H1 (cell line): ENCODE data around the gene MAP6.

ENCODE experiments used
- BCL11A ChIP-seq, 2 experiments: IDR thresholded peaks; one replicate each; pipeline ENCODE4 v1.6.1; 2011; ENCODE audit warnings: low read depth in 2 of 2, low read length in 2 of 2, mild to moderate bottlenecking in 2 of 2
- CBX5 ChIP-seq: fragments of 300-800, 300-1000 bp; sonication (generic); IDR thresholded peaks from 2 replicates; pipeline ENCODE4 v1.7.1; 2016; ENCODE audit warnings: antibody characterized with exemption, low read length, low read depth
- CREB1 ChIP-seq: IDR thresholded peaks from 2 replicates; pipeline ENCODE4 v1.6.1; 2012; ENCODE audit warnings: inconsistent platforms
- GABPA ChIP-seq: IDR thresholded peaks from 2 replicates; pipeline ENCODE4 v1.6.1; 2011; ENCODE audit warnings: mild to moderate bottlenecking, low read length, moderate library complexity, borderline replicate concordance; ENCODE audit not compliant: insufficient read depth
- JUN ChIP-seq: IDR thresholded peaks from 2 replicates; pipeline ENCODE4 v1.6.1; 2011; ENCODE audit warnings: low read depth, mild to moderate bottlenecking, improper control_type of control experiment, low read length
- POLR2A ChIP-seq, 2 experiments: IDR thresholded peaks; 1 replicate in 1 of 2; 2 replicates in 1 of 2; pipeline ENCODE4 v1.6.1; 2011; ENCODE audit warnings: low read depth in 2 of 2, low read length in 2 of 2, mild to moderate bottlenecking in 2 of 2; ENCODE audit errors: control extremely low read depth in 1 of 2
- POLR2AphosphoS5 ChIP-seq: IDR thresholded peaks from 2 replicates; pipeline ENCODE4 v1.6.1; 2011; ENCODE audit warnings: low read depth, low read length
- RAD21 ChIP-seq, 2 experiments: IDR thresholded peaks in 1 of 2; conservative IDR thresholded peaks in 1 of 2; 2 replicates each; pipeline ENCODE4 v1.6.1; 2011; ENCODE audit warnings: low read depth in 2 of 2, low read length in 2 of 2, improper control_type of control experiment in 1 of 2, inconsistent platforms in 1 of 2, mild to moderate bottlenecking in 1 of 2, moderate library complexity in 1 of 2
- SIN3A ChIP-seq, 2 experiments: IDR thresholded peaks in 1 of 2; conservative IDR thresholded peaks in 1 of 2; 2 replicates each; pipeline ENCODE4 v1.6.1; 2011 to 2012; ENCODE audit warnings: low read length in 2 of 2, improper control_type of control experiment in 1 of 2, low read depth in 1 of 2, mild to moderate bottlenecking in 1 of 2
- SP1 ChIP-seq: IDR thresholded peaks from 2 replicates; pipeline ENCODE4 v1.6.1; 2011; ENCODE audit warnings: low read depth, low read length
- ZNF274 ChIP-seq: IDR thresholded peaks from 2 replicates; pipeline ENCODE4 v1.7.0; 2012; ENCODE audit warnings: low read length, borderline replicate concordance; ENCODE audit errors: extremely low read depth
- TF ChIP-seq, protein P1 (sequence below), 3 experiments: IDR thresholded peaks; 1 replicate in 2 of 3; 2 replicates in 1 of 3; pipeline versions ENCODE4 v1.5.1 to v1.6.1; 2011; ENCODE audit warnings: low read length in 3 of 3, mild to moderate bottlenecking in 3 of 3, inconsistent platforms in 2 of 3, low read depth in 1 of 3, moderate library complexity in 1 of 3; ENCODE audit not compliant: insufficient read depth in 1 of 3; ENCODE audit errors: control extremely low read depth in 1 of 3
- TF ChIP-seq, protein P2 (sequence below): IDR thresholded peaks from 2 replicates; pipeline ENCODE4 v1.6.1; 2012; ENCODE audit warnings: inconsistent platforms
- TF ChIP-seq, protein P3 (sequence below): IDR thresholded peaks from 2 replicates; pipeline ENCODE4 v1.6.1; 2012; ENCODE audit warnings: low read length, inconsistent platforms

DNA sequence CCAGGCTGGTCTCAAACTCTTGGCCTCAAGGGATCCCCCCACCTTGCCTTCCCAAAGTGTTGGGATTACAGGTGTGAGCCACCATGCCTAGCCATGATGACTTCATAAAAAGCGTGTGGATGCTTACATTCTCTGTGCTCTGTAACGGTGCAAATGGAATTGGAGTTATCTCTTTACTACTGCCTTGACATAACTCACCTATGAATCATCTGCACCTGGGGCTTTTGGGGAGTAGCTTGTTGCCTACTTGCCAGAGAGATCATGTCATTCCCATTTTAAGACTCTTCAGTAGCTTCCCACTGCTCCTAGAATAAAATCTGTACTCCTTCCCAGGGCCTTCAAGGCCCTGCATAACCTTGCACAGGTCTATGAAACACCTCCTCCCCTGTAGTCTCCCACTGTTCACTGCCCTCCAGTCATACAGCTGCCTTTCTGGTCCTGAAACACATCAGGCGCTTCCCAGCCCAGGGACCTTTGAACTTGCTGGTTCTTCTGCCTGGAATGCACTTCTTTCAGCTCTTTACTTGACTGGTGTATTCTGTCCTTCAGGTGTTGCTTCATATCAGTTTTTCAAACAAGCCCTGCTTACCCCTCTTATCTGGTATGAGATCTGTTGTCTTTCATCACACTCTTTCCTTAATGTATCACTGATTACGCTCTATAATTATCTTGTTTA, 29.2 kb upstream of the MAP6 start:
- no peak for TF ChIP-seq RAD21 (IDR thresholded peaks at IDR 0.05 in 1 of 2, conservative IDR thresholded peaks at IDR 0.05 in 1 of 2; ENCODE audit: low read depth in 2 of 2, low read length in 2 of 2)
- no peak for TF ChIP-seq SP1
- no peak for TF ChIP-seq POLR2AphosphoS5
- TF ChIP-seq, protein P1, sequence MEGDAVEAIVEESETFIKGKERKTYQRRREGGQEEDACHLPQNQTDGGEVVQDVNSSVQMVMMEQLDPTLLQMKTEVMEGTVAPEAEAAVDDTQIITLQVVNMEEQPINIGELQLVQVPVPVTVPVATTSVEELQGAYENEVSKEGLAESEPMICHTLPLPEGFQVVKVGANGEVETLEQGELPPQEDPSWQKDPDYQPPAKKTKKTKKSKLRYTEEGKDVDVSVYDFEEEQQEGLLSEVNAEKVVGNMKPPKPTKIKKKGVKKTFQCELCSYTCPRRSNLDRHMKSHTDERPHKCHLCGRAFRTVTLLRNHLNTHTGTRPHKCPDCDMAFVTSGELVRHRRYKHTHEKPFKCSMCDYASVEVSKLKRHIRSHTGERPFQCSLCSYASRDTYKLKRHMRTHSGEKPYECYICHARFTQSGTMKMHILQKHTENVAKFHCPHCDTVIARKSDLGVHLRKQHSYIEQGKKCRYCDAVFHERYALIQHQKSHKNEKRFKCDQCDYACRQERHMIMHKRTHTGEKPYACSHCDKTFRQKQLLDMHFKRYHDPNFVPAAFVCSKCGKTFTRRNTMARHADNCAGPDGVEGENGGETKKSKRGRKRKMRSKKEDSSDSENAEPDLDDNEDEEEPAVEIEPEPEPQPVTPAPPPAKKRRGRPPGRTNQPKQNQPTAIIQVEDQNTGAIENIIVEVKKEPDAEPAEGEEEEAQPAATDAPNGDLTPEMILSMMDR (IDR thresholded peaks at IDR 0.05; ENCODE audit: control extremely low read depth in 1 of 3, insufficient read depth in 1 of 3, low read depth in 1 of 3, low read length in 3 of 3) = no peak
- TF ChIP-seq, protein P2, sequence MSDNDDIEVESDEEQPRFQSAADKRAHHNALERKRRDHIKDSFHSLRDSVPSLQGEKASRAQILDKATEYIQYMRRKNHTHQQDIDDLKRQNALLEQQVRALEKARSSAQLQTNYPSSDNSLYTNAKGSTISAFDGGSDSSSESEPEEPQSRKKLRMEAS = no peak
- no peak for TF ChIP-seq POLR2A (IDR thresholded peaks at IDR 0.05; ENCODE audit: control extremely low read depth in 1 of 2, low read depth in 2 of 2, low read length in 2 of 2)
- no peak for TF ChIP-seq GABPA
- TF ChIP-seq SIN3A (conservative IDR thresholded peaks at IDR 0.05 in 1 of 2, IDR thresholded peaks at IDR 0.05 in 1 of 2; ENCODE audit: low read depth in 1 of 2, low read length in 2 of 2) = no peak
- no peak for TF ChIP-seq CREB1
- TF ChIP-seq, protein P3, sequence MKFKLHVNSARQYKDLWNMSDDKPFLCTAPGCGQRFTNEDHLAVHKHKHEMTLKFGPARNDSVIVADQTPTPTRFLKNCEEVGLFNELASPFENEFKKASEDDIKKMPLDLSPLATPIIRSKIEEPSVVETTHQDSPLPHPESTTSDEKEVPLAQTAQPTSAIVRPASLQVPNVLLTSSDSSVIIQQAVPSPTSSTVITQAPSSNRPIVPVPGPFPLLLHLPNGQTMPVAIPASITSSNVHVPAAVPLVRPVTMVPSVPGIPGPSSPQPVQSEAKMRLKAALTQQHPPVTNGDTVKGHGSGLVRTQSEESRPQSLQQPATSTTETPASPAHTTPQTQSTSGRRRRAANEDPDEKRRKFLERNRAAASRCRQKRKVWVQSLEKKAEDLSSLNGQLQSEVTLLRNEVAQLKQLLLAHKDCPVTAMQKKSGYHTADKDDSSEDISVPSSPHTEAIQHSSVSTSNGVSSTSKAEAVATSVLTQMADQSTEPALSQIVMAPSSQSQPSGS = no peak
- no peak for TF ChIP-seq ZNF274
- TF ChIP-seq BCL11A (IDR thresholded peaks at IDR 0.05; ENCODE audit: low read depth in 2 of 2, low read length in 2 of 2) = no peak
- TF ChIP-seq JUN = no peak
- no peak for TF ChIP-seq CBX5
